ENCODE results near the gene TGFBR3L. TPM values are rescaled to one million over a fixed set of nuclear protein-coding genes. Genes with fewer than 3 reads are reported as not detected.

TGFBR3L gene
- total and polyA plus RNA-seq, 2 of the 13 experiments (the other 11 are each of a cell fraction or from before 2014, with no cell fraction given), result 0.20 to 1.0 TPM

- TF ChIP-seq HOXA3 (CRISPR knock-in tag; IDR thresholded peaks at IDR 0.05) (no peak; the same call in 1 of the 2 replicates), CTCF (CRISPR knock-in tag; IDR thresholded peaks at IDR 0.05) (peak; percentile 62), TRIM24 (CRISPR knock-in tag; IDR thresholded peaks at IDR 0.05) (no peak), ZIK1 (CRISPR knock-in tag; IDR thresholded peaks at IDR 0.05; ENCODE audit: borderline replicate concordance, low read depth) (no peak), STAT5B (CRISPR knock-in tag; IDR thresholded peaks at IDR 0.05) (no peak), JUNB (CRISPR knock-in tag; IDR thresholded peaks at IDR 0.05; ENCODE audit: borderline replicate concordance) (no peak), CREBL2 (CRISPR knock-in tag; IDR thresholded peaks at IDR 0.05; ENCODE audit: borderline replicate concordance) (no peak), ZNF563 (CRISPR knock-in tag; IDR thresholded peaks at IDR 0.05) (peak; percentile 73), ZBTB14 (CRISPR knock-in tag; IDR thresholded peaks at IDR 0.05) (peak; percentile 83), TFAP4 (IDR thresholded peaks at IDR 0.05; ENCODE audit: borderline replicate concordance, low read depth) (no peak; the same call in 1 of the 2 replicates), MAFK (conservative IDR thresholded peaks at IDR 0.05 in 1 of 2, IDR thresholded peaks at IDR 0.05 in 1 of 2; ENCODE audit: low read length in 2 of 2) (no peak), ZNF484 (CRISPR knock-in tag; IDR thresholded peaks at IDR 0.05; ENCODE audit: borderline replicate concordance, low read depth) (no peak), KLF9 (CRISPR knock-in tag; IDR thresholded peaks at IDR 0.05; ENCODE audit: low read depth) (no peak), ZNF737 (CRISPR knock-in tag; IDR thresholded peaks at IDR 0.05; ENCODE audit: borderline replicate concordance) (no peak), NKX3-1 (CRISPR knock-in tag; IDR thresholded peaks at IDR 0.05) (no peak), GABPB1 (CRISPR knock-in tag; IDR thresholded peaks at IDR 0.05) (peak; percentile 34; the same call in 1 of the 2 replicates)
Observed at GRCh38 chr19:7874076-7874896, 40.3 kb upstream of the TGFBR3L start, which contains the start of gene PRR36 (continued).

All from HepG2 (cell line).